BLaER1 treated with 17β-estradiol and CSF1 and Interleukin-3, amounts not matched to agents 10 nM and 100 nM (cell line): ENCODE data around the gene PLD1.

Experiments
- H3K27ac ChIP-seq, 11 experiments: shearing (Covaris generic); formaldehyde crosslinking; 2 replicates each; pipeline ENCODE4 v1.8.1; 2022
- H3K27me3 ChIP-seq, 11 experiments: shearing (Covaris generic); formaldehyde crosslinking; 2 replicates each; pipeline ENCODE4 v1.8.1; 2022
- H3K36me3 ChIP-seq, 11 experiments: shearing (Covaris generic); formaldehyde crosslinking; 2 replicates each; pipeline ENCODE4 v1.8.1; 2022
- H3K4me1 ChIP-seq, 10 experiments: shearing (Covaris generic); formaldehyde crosslinking; 2 replicates each; pipeline ENCODE4 v1.8.1; 2022
- H3K4me2 ChIP-seq, 11 experiments: shearing (Covaris generic); formaldehyde crosslinking; 2 replicates each; pipeline ENCODE4 v1.8.1; 2022
- H3K4me3 ChIP-seq, 10 experiments: shearing (Covaris generic); formaldehyde crosslinking; 2 replicates each; pipeline ENCODE4 v1.8.1; 2022
- H3K9ac ChIP-seq, 11 experiments: shearing (Covaris generic); formaldehyde crosslinking; 2 replicates each; pipeline ENCODE4 v1.8.1; 2022
- H3K9me3 ChIP-seq, 11 experiments: shearing (Covaris generic); formaldehyde crosslinking; replicated peaks in 1 of 11; 2 replicates each; pipeline ENCODE4 v1.8.1; 2022
- H4K20me1 ChIP-seq, 11 experiments: shearing (Covaris generic); formaldehyde crosslinking; 2 replicates each; pipeline ENCODE4 v1.8.1; 2022
- Cebpa-rat ChIP-seq, 11 experiments: shearing (Covaris generic); IDR thresholded peaks; 2 replicates each; pipeline ENCODE4 v1.8.1; 2022

The PLD1 gene

DNA sequence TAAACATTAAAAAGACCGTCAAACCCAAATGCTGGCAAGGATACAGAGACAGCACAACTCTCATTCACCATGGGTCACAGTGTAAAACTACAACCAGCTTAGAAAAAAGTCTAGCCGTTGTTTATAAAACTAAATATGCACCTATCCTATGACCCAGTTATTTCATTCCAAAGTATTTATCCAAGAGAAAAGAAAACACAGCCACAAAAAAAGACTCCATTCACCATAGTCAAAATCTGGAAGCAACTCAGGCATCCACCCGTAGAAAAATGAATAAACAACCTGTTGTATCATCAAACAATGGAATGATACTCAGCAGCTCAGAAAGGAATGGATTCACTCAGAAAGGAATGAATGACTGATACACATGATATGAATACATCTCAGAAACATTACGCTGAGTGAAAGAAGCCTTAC is 28.6 kb downstream of the PLD1 start:
- Histone ChIP-seq H4K20me1 (peaks cover 0 to 31% (median 0%) of the 10 kb centered on the region in 11 experiments; a peak in 2 of 22 replicates), H3K9me3 (peaks cover 0 to 10% (median 5%) of the 10 kb centered on the region in 11 experiments; a peak in 14 of 22 replicates), H3K4me3 (no peak overlapping the region), H3K9ac (no peak overlapping the region), H3K36me3 (no peaks in the 10 kb centered on the region), H3K4me1 (peaks cover 12 to 34% (median 20%) of the 10 kb centered on the region in 10 experiments; a peak in 18 of 20 replicates), H3K27me3 (no peaks in the 10 kb centered on the region), H3K27ac (no peak overlapping the region), H3K4me2 (peak overlapping the region in 2 of 11 experiments; percentile 49 to 68; a peak in 4 of 22 replicates)
- no peak for TF ChIP-seq Cebpa-rat (IDR thresholded peaks at IDR 0.05)

DNA sequence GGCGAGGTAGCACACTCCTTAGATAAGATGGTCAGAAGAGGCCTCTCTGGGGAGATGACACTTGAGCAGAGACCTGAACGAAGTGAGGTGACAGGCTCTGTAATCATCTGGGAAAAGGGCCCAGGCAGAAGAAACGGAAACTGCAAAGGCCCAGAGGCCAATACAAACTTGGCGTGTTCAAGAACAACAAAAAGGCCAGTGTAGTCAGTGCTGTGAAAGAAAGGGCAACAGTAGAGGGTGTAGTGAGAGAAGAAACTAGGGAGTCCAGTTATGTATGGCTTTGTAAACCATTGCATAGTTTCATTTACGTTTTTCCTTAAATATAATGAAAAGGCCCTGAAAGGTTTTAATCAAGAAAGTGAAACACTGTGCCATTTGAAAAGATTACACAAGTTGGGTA is 31.8 kb downstream of the PLD1 start:
- H3K4me1 ChIP-seq: peaks cover 17 to 42% (median 31%) of the 10 kb centered on the region in 10 experiments; a peak in 19 of 20 replicates
- no peaks in the 10 kb centered on the region for H3K9me3 ChIP-seq
- H4K20me1 ChIP-seq: peaks cover 0 to 50% (median 0%) of the 10 kb centered on the region in 11 experiments; a peak in 3 of 22 replicates
- no peaks in the 10 kb centered on the region for H3K27me3 ChIP-seq
- H3K27ac ChIP-seq: peak overlapping the region in 2 of 11 experiments; percentile 21 to 28; a peak in 2 of 22 replicates
- no peak overlapping the region for H3K9ac ChIP-seq
- H3K4me3 ChIP-seq: no peak overlapping the region
- no peaks in the 10 kb centered on the region for H3K36me3 ChIP-seq
- H3K4me2 ChIP-seq: peak overlapping the region in 2 of 11 experiments; percentile 30 to 31; a peak in 2 of 22 replicates
- TF ChIP-seq Cebpa-rat (IDR thresholded peaks at IDR 0.05): no peak

DNA sequence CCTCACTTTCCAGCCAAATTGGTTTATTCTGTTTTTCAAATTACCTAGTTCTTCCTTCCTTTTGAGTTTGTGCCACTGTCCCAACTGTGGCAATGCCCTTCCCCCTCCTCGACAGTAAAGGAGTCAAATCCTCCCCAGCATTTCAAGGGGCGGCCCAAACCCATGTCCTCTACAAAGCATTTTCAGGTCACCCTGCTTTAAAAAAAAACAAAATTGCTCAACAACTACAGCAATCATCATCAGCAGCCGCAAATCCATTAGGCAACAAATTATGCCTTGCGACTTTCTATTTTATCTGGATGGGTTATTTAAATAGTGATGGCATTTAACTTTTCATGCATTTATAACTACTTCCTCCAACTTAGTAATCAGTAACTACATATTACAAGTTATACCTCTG is 32.7 kb downstream of the PLD1 start:
- Histone ChIP-seq H3K9ac (no peak overlapping the region), H3K27ac (peak overlapping the region in 6 of 11 experiments; percentile 17 to 57 (median 28); a peak in 7 of 22 replicates), H4K20me1 (peaks cover 0 to 49% (median 0%) of the 10 kb centered on the region in 11 experiments; a peak in 3 of 22 replicates), H3K27me3 (no peaks in the 10 kb centered on the region), H3K4me3 (no peak overlapping the region), H3K36me3 (no peaks in the 10 kb centered on the region), H3K4me1 (peaks cover 22 to 38% (median 27%) of the 10 kb centered on the region in 10 experiments; a peak in 19 of 20 replicates), H3K4me2 (peak overlapping the region in 10 of 11 experiments; percentile 7 to 72 (median 40); a peak in 19 of 22 replicates), H3K9me3 (no peaks in the 10 kb centered on the region)
- no peak for TF ChIP-seq Cebpa-rat (IDR thresholded peaks at IDR 0.05)

DNA sequence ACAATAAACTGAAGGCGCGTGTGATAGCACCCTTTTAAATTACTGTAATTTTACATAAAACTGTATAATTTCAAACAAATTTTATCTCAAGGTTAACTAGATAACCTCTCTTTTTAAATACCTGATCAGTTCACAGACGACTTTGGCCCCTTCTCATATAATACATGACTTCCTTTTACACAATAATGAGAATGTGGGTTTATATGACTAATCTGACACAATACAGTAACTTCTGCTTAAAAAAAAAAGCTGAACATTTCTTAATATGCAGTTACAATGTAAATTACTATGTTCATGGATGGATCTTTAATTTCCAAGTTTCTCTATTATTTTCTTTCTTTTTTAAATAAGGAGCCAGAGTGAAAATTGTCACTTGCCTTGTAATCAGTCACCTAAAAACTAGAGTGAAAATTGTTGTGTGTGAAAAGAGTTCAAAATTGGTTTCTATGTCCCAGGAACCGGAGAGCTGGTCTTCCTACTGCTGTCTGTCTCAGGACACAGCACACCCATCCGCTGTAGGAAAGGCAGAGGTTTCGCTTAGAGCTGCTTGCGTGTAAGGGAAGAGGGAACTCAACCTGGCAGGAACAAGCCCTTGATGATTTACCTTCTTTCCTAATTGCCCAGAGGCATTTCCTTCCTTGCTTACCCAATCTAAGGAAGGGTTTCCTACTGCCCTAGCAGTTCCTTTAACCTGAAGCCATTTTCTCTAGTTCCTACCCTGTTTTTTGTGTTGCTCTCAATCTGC is 33.3 kb downstream of the PLD1 start:
- H3K4me1 ChIP-seq: peaks cover 16 to 43% (median 27%) of the 10 kb centered on the region in 10 experiments; a peak in 19 of 20 replicates
- H4K20me1 ChIP-seq: peaks cover 0 to 49% (median 0%) of the 10 kb centered on the region in 11 experiments; a peak in 3 of 22 replicates
- H3K27ac ChIP-seq: peak overlapping the region in 7 of 11 experiments; percentile 0 to 57 (median 27); a peak in 11 of 22 replicates
- no peak overlapping the region for H3K4me3 ChIP-seq
- no peak for TF ChIP-seq Cebpa-rat (IDR thresholded peaks at IDR 0.05)
- peak overlapping the region in 10 of 11 experiments; percentile 7 to 72 (median 40); a peak in 19 of 22 replicates for H3K4me2 ChIP-seq
- peak overlapping the region in 1 of 11 experiments; percentile 30; a peak in 1 of 22 replicates for H3K9ac ChIP-seq
- H3K36me3 ChIP-seq: no peaks in the 10 kb centered on the region
- no peaks in the 10 kb centered on the region for H3K9me3 ChIP-seq
- H3K27me3 ChIP-seq: no peaks in the 10 kb centered on the region

DNA sequence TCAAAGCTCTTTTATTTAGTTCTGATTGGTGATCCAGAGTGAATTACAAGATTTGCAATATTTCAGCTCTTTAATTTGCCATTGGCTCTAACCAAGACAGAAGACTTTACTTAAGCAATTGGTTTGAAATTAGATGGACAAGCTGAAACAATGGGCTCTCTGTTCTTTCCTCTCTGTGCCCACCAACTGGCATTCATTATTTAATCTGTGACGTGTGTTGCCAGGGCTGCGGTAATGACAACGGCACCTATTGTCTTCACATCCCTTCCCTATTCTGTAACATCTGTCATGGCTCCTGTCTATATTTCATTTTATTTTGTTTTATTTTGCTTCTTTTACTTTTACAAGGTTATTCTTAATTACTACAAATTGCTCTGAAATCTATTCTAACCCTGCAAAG is 33.9 kb downstream of the PLD1 start:
- Histone ChIP-seq H3K27me3 (no peaks in the 10 kb centered on the region), H3K9ac (no peak overlapping the region), H3K4me3 (no peak overlapping the region), H3K4me1 (peaks cover 16 to 43% (median 23%) of the 10 kb centered on the region in 10 experiments; a peak in 19 of 20 replicates), H4K20me1 (peaks cover 0 to 53% (median 0%) of the 10 kb centered on the region in 11 experiments; a peak in 3 of 22 replicates), H3K9me3 (no peaks in the 10 kb centered on the region), H3K36me3 (no peaks in the 10 kb centered on the region), H3K4me2 (peak overlapping the region in 5 of 11 experiments; percentile 6 to 34 (median 12); a peak in 4 of 22 replicates), H3K27ac (no peak overlapping the region)
- TF ChIP-seq Cebpa-rat (IDR thresholded peaks at IDR 0.05): no peak

DNA sequence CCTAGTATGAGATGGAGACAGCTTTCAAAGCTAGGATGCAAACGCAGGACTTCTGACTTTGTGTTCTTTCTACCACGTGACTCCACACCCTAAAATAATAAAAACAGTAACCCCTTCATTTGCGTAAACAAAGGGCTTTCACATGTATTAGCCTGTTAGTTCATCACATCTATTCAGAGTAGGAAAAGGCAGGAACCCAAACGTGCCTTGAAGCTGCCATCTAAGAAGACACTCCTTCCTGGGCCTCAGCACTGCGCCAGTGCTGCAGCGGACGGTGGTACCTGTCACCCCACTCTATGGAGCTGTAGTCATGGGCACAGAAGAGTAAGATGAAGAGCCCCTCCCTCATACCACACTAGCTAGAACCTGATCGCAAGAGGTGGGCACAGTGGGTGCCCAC is 34.3 kb downstream of the PLD1 start:
- Histone ChIP-seq H3K9me3 (no peaks in the 10 kb centered on the region), H3K9ac (no peak overlapping the region), H4K20me1 (peaks cover 0 to 54% (median 0%) of the 10 kb centered on the region in 11 experiments; a peak in 3 of 22 replicates), H3K36me3 (no peaks in the 10 kb centered on the region), H3K4me1 (peaks cover 16 to 43% (median 27%) of the 10 kb centered on the region in 10 experiments; a peak in 19 of 20 replicates), H3K4me2 (peak overlapping the region in 4 of 11 experiments; percentile 2 to 34 (median 8); a peak in 2 of 22 replicates), H3K27ac (no peak overlapping the region), H3K4me3 (no peak overlapping the region), H3K27me3 (no peaks in the 10 kb centered on the region)
- TF ChIP-seq Cebpa-rat (IDR thresholded peaks at IDR 0.05): no peak

DNA sequence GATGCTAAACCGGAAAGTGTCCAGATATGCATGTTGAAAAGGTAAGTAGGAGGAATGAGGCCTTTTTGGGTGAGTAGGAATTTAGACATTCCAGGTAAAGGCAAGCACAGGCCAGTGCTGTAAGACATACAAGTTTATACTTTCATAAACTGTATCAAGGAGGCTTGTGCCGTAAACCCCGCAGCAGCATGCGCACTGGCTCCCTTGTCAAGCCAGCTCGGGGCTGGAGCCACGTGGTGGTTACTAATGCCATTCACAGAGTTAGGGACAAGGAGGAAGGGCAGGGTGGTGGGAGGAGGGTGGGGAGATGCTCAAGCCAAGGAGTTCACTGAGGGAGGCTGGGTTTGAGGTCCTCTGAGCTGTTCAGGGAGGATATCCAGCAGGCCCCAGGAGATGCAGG is 35.8 kb downstream of the PLD1 start:
- no peaks in the 10 kb centered on the region for H3K27me3 ChIP-seq
- TF ChIP-seq Cebpa-rat (IDR thresholded peaks at IDR 0.05): no peak
- peak overlapping the region in 2 of 11 experiments; percentile 9 to 15; a peak in 2 of 22 replicates for H3K4me2 ChIP-seq
- no peak overlapping the region for H3K9ac ChIP-seq
- no peak overlapping the region for H3K4me3 ChIP-seq
- H3K9me3 ChIP-seq: no peaks in the 10 kb centered on the region
- H3K27ac ChIP-seq: no peak overlapping the region
- peaks cover 0 to 59% (median 0%) of the 10 kb centered on the region in 11 experiments; a peak in 3 of 22 replicates for H4K20me1 ChIP-seq
- H3K36me3 ChIP-seq: no peaks in the 10 kb centered on the region
- H3K4me1 ChIP-seq: peaks cover 16 to 43% (median 28%) of the 10 kb centered on the region in 10 experiments; a peak in 19 of 20 replicates

DNA sequence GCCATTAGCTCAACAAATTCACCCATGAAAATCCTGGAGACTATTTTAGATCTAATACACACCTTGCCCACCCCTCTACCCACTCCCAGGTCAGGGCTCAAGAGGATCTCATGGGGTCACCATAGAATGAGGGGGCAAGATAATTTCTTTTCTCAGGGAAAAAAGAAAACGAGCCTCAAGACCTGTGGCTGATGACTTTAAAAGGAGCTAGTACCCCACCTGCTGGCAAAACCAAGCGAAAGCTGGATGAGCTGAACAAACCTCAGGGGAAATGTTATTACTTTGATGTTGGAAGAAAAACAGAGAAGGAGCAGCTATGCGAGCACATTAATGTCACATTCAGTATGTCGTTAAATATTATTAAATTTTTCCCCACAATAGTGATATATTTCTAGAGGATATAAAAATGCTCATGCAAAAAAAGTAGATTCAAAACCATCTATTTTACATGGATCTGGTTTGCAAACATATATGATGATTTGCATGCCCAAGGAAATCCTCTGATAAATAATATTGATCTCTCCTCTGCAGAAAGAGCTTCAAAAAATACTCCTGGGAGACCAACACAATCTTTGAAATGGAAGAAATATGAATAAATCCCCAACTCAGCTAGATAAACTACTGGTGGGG is 37.7 kb downstream of the PLD1 start:
- H3K4me2 ChIP-seq: no peak overlapping the region; a peak in 2 of 22 replicates
- H3K27ac ChIP-seq: no peak overlapping the region
- H3K4me3 ChIP-seq: no peak overlapping the region
- TF ChIP-seq Cebpa-rat (IDR thresholded peaks at IDR 0.05): no peak
- H3K9ac ChIP-seq: no peak overlapping the region
- peaks cover 14 to 37% (median 22%) of the 10 kb centered on the region in 10 experiments; a peak in 18 of 20 replicates for H3K4me1 ChIP-seq
- no peaks in the 10 kb centered on the region for H3K36me3 ChIP-seq
- H3K27me3 ChIP-seq: no peaks in the 10 kb centered on the region
- H3K9me3 ChIP-seq: no peaks in the 10 kb centered on the region
- peaks cover 0 to 68% (median 0%) of the 10 kb centered on the region in 11 experiments; a peak in 3 of 22 replicates for H4K20me1 ChIP-seq
